CD4-positive, alpha-beta T cell treated with Interleukin-17A for 4 hours (primary cell): ENCODE data around the gene ANO10.
"Not testable (repeated sequence)": the region's sequence is repeated elsewhere in the genome, so short reads cannot be mapped to it uniquely, and the experiment has no call there.

Source experiments
- DNase-seq: peaks from one replicate; pipeline ENCODE4 v3.0.0-alpha.2; 2020; ENCODE audit warnings: mixed read lengths

The ANO10 gene

GRCh38 chr3:43621656-43622432 lies at the start of gene ANO10:
ANO10 (minus strand) TSS chr3:43622011; CDS start chr3:43605852, 16,159 bp downstream.
- DNase-seq: peak; percentile 99

DNA sequence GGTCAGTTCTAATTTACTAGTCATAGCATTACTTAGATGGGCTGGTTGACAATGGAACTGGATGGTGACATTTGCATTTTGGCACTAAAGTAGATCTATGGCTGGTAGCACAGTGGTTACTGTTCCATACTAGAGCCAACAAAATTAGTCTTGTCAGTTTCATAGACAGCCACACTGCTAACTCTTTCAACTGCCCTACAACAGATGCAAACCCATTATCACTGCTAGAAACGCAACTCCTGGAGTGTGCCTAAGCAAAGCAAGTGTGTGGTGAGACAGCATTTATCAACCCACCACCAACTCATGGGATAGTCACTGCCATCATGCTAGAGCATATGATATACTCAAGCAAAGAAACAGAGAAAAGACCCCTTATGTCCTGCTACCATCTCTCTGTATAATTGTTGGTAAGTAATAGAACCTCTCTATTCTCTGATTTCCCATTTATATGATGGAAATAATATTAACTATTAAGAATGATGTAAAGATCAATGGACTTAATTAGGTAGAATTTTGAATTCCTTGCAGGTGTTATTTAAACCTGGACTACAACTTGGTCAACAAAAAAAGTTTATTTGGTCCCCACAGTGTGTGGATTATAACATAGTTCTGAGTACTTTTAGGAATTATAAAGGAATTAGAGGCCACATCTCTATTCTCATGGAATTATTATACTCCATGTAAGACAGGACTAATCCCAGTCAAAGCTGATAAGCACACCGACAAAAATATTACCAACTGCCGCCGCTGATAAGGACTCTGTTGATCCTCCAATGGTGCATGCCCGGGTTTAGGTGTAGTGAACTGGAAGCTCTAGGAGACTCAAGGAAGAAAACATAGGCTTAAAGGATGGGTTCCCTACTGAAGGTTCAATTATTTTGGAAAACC lies 49.1 kb upstream of the ANO10 start:
- DNase-seq: no peak

DNA sequence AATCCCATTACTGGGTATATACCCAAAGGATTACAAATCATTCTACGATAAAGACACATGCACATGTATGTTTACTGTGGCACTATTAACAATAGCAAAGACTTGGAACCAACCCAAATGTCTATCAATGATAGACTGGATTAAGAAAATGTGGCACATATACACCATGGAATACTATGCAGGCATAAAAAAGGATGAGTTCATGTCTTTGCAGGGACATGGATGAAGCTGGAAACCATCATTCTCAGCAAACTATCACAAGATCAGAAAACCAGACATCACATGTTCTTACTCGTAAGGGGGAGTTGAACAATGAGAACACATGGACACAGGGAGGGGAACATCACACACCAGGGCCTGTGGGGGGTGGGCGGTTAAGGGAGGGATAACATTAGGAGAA lies 43.2 kb upstream of the ANO10 start:
- DNase-seq: not testable (repeated sequence)

GRCh38 chr3:43661376-43661775 lies 39.6 kb upstream of the ANO10 start:
- DNase-seq: not testable (repeated sequence)

DNA sequence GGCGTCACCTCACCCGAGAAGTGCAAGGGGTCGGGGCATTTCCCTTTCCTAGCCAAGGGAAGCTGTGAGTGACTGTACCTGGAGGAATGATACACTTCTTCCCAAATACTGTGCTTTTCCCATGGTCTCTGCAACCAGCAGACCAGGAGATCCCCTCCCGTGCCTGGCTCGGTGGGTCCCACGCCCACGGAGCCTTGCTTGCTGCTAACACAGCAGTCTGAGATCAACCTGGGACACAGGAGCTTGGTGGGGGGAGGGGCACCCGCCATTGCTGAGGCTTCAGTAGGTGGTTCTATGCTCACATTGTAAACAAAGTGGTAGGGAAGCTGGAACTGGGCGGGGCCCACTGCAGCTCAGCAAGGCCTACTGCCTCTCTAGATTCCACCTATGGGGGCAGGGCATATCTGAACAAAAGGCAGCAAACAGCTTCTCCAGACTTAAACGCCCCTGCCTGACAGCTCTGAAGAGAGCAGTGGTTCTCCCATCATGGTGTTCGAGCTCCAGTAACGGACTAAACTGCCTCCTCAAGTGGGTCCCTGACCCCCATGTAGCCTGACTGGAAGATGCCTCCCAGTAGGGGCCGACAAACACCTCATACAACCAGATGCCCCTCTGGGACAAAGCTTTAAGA lies 37.6 kb upstream of the ANO10 start:
- DNase-seq: no peak

- not testable (repeated sequence) for DNase-seq
These were observed 34.6 kb upstream of the ANO10 start for GRCh38 chr3:43656390-43656789.

GRCh38 chr3:43650345-43650744 lies 28.5 kb upstream of the ANO10 start:
- DNase-seq: no peak

- DNase-seq: no peak
These were observed 27.7 kb upstream of the ANO10 start for GRCh38 chr3:43649365-43649968.

- no peak for DNase-seq
These were observed 27.1 kb upstream of the ANO10 start for GRCh38 chr3:43648957-43649356.

DNA sequence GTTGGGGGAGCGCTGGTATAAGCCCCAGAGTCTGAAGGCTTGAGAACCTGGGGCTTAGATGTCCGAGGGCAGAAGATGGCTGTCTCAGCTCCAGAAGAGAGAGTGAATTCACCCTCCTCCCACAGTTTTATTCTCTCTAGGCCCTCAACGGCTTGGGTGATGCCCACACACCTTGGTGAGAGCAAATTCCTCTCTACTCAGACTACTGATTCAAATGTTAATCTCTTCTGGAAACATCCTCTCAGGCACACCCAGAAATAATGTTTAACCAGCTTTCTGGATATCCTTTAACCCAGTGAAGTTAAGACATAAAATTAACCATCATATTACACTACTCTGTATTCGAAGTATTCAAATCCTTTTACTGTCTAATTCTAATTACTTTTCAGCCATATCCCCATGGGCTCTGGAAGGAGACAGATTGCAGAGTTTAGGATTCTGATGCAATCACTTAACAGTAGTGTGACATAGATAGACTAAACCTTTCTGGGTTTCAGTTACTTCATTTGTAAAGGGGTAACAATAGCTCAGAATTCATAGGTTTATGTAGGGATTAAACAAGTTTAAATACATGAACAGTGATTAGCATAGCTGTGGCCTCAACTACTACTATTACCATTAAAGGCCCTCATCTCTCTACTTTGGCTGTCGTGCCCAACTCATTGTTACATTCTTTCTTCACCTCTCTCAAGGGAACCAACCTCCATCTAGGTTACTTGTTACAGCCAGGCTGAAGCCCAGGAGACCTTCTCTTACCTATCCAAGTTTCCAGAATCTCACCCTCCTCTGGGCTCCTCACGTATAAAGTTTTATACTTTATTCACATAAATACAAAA lies 25.7 kb upstream of the ANO10 start:
- DNase-seq: no peak

DNA sequence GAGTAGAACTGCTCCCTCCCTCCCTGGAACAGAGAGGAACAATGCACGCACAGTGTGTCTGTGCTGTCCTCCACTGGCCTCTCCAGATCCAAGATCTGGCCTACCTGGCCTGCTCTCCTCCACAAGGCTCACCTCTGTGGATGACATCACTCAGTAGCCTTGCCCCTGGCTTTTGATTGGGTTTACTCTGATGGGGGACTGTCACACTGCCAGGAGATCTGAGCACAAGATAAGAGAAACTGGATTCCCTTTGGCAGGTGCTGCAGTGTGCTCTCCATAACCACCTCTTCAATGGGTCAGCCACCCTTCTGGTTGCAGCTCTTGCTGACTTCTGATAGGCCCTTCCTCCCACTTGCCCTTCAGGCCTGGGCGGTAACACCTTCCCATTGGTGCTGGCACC lies 22.6 kb upstream of the ANO10 start:
- no peak for DNase-seq

DNA sequence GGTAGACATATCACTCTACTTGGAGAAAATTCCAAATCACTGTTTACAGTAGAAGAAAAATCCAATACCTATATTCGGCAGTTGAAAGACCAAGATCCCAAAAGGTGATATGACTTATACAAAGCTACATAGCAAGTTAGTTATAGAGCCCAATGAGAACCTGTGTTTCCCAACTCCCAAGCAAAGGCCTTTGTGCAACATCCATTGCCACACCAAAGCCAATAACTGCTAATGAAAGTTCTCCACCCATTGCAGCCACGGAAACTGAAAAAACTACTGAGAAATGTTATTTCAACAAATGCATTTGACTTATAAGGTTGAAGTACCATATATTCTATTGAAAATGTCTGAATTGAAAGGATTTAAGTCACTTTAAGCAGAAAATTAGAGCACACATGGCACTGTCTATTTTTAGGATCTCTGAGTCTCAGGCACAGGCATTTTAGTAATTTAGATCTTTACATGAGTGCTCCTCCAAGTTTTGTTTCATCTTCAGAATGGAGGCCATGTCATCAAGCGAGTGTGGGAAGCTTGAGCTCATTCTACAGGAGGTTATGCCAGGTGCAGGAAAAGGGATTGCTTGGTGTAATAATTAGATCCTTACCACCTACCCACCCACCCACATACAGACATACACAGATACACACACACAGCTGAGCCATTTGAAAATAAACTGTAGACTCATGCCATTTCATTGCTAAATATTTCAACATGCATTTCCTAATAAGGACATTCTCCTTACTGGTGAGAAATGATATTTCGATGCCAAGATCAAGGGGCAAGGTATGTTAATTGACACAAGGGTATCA lies 19.7 kb upstream of the ANO10 start:
- DNase-seq: no peak

DNA sequence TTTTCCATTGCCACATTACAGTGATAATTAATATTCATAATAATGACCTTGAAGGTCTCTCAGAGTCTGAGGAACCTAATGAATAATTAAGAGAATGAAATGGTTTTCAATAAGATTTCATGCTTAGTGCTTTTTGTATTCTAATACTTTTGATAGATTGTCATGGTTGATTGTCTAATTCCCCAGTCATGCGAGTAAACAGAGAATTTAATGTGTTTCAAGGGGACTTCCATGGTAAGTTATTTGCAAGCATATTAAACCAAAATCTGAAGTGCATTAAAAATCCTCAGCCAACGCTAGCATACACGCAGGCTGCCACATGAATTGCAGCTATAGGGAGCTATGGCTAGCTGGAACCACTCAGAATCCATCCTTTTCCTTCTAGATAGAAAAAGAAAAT lies 18.9 kb upstream of the ANO10 start:
- no peak for DNase-seq

DNA sequence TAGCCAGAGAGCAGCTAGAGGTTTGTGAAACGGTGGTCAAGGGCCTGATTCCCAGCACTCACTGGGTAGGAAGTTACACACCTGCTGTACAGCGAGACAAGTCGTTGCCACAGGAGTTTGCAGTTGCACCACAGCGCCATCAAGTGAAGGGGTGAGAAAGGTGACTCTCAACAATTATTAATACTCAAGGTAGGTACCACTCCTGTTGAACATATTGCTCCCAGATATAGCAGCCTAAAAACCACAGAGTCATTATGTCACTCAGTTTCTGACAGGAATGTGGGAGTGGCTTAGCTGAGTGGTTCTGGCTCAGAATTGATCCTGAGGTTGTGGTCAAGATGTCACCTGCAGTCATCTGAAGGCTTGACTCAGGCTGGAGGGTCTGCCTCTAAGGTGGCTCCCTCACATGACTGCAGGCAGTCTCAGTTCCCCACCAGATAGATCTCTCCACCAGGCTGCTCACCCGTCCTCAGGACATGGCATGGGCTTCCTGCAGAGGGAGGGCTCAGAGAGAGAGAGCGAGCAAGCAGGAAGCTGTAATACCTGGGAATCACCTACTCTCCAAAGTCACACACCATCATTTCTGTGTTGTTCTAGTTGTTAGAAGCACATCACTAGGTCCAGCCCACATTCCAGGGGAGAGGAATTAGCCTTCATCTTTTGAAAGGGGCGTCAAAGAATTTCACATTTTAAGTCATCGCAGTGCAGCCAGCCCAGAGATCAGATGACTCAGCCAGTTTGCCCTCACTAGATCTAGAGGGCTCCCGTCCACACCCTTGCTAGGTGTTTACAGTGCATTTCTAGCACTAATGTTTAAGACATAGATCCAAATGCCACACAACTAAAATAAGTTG lies 17.0 kb upstream of the ANO10 start:
- DNase-seq: peak; percentile 50

DNA sequence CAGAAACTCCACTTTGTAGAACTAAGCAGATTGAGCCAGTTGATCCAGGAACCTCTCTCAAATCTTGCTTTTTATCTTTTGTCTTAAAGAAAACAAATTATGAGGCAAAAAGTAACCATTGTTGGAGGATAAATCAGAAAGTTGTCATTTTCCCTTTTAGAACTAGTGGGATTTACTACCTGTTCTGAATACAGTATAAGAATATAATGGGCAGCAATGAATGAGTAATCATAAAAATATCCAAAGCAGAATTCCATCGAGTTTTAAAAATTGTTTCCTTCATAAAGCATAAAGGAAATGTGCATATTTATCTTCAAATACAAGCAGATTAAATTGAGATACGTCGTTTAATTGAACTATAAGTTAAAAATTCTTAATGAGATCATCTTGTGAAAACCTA lies 15.9 kb upstream of the ANO10 start:
- no peak for DNase-seq

GRCh38 chr3:43632986-43633385 lies 11.2 kb upstream of the ANO10 start:
- DNase-seq: no peak

GRCh38 chr3:43632269-43632733 lies 10.5 kb upstream of the ANO10 start:
- DNase-seq: no peak

- no peak for DNase-seq
These were observed 7.9 kb upstream of the ANO10 start for GRCh38 chr3:43629741-43630140.

- DNase-seq: no peak
These were observed 7.4 kb upstream of the ANO10 start for GRCh38 chr3:43629257-43629656.

DNA sequence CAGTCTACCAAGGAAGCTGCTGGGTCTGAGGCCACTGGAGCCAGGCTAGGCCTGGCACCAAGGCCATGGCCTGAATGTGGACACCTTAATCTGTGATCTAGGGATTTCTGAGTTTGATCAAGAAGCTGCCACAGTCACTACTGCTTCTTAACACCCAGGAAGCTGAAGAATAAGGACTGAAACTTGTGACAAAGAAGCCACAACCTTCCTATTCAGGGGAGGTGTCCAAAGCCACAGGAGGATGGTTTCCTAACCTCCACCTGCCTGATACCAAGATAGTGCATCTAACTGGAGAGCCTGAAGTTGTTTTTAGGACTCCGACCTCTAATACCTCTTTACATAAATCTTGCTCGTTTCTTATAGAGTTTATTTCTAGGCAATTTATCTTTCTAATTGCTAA lies 5.5 kb upstream of the ANO10 start:
- no peak for DNase-seq
